NCI-H1930 (cell line): ENCODE measurements around the gene KIDINS220.

Experiments used
- DNase-seq, 2 experiments: peaks; one replicate each; lab custom pipeline; 2025; lab: John Stamatoyannopoulos, UW

Gene KIDINS220

DNA sequence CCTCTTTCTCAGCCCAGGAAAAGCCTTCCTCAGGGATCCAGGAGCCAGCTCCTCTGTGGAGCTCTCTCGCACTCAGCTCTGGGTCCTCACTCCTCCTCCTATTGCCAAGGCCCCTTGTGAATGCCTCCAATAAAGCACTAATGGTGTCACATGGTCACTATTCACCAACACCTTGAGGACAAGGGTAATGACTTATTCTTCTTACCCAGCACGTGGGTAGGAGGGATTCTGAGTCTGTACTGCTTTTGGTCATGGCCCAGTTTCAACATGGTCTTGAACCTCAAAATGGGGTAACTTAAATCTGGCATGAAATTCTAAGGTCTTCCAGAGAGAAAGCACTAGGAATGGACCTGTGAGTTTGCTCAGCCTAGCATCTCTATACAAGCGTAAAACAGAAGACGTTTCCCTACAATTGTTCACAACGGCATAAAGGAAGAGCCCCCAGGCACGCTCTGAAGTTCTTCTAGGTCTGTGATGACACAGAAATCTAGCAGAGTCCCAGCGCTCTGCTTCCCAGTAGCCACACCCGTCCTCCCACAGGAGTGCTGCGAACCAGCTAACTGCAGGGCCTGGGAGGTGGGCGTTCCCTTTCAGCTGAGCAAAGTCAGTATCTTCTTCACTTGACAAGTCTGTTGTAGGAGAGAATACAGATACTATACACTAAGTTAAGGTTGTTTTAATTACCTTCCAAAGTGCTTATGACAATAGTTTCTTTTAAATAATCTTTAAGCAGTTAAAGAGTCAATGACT lies 14.6 kb upstream of the KIDINS220 start:
- DNase-seq = no peak

GRCh38 chr2:8850845-8851487 lies 13.6 kb upstream of the KIDINS220 start:
- DNase-seq = no peak

GRCh38 chr2:8849327-8849726 lies 11.9 kb upstream of the KIDINS220 start:
- DNase-seq = no peak

GRCh38 chr2:8848328-8849100 lies 11.1 kb upstream of the KIDINS220 start:
- no peak for DNase-seq

DNA sequence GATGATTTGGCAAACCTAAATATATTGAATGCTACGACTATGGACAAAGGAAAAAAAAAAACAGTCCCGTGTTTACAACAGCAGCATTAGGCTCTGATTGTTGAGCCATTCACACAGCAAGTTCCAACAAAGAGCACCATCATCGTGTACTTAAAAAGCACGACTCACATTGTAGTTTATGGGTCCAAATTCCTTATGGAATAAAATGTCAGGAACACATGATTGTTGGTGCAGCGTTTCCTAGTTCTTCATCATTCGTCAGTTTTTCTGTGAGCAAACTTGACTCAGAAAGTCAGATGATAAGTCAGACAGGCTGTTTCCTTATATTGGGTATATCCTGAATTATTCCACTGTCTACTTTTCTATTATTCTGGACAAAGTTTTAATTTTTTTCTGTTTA lies 10.0 kb upstream of the KIDINS220 start:
- no peak for DNase-seq

DNA sequence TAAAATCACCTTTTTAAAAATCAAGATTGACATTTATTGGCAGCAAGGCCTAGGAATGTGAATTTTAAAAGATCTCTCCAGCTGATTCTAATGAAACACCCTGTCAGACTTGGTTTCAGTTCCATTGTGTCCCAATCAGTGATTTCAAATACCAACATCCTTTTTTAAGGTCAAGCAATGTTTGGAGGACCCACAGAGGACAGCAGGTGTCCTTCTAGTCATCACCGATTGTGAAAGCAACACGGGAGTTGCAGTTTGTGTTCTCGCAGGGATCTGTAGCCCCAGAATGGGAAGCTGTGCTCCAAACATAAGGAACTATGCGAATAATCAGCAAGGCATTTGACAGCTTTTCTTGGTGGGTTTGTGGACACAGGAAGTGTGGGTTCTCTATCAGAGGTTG lies 4.5 kb upstream of the KIDINS220 start:
- no peak for DNase-seq

DNA sequence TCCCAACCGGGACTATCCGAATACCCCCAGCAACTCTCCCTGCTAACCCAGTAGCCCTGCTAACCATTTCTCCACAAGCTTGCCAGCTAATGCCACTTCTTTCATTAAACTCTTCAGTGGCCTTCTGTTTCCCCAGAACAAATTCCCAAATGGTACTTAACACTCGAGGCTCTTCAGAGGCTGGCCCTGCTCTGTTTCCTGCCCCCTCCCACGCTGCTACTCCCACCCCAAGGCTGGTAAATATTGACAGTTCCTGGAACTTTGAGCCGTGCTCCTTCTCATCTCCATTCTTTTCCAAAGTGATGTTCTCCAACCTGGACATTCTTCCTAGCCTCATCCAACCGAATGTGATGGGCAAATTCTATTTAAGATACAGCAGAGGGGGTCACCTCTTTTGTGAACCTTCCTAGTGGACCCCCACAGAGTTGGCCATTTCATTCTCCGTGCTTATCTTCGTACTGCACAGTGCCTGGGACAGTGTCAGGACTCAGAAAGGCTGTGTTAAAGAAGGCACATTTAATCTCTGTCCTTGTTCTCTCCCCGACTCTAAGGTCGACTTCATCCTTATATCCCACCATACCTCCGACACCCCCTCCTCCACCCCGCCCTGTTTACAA lies 3.2 kb upstream of the KIDINS220 start:
- no peak for DNase-seq

DNA sequence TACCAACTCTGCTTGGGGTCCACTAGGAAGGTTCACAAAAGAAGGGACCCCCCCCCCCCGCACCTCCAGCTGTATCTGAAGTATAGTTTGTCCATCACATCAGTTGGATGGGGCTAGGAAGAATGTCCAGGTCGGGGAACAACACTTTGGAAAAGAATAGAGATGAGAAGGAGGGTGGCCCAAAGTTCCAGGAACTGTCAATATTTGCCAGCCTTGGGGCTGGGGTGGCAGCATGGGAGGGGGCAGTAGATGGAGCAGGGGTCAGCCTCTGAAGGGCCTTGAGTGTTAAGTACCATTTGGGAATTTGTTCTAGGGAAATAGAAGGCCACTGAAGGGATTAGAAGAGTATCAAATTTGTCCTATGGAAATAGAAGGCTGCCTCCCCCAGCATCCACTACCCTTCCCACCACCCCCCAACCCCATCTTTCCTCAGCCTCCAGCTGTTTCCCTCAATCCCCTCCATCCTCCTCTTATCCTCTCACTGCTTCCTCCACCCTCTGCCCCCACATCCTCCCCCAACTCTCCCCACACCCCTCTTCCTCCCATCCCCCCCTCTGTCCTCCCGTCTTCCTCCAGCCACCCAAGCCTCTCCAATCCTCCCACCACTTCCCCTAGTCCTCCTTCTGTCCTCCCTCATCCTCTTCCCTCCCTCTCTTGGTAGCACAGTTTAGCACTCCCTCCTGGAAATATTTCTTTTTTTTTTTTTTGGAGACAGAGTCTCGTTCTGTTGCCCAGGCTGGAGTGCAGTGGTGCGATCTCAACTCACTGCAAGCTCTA lies 2.0 kb upstream of the KIDINS220 start:
- DNase-seq = no peak

- DNase-seq = no peak
Observed at GRCh38 chr2:8837795-8838140, 355 bp upstream of the KIDINS220 start.

DNA sequence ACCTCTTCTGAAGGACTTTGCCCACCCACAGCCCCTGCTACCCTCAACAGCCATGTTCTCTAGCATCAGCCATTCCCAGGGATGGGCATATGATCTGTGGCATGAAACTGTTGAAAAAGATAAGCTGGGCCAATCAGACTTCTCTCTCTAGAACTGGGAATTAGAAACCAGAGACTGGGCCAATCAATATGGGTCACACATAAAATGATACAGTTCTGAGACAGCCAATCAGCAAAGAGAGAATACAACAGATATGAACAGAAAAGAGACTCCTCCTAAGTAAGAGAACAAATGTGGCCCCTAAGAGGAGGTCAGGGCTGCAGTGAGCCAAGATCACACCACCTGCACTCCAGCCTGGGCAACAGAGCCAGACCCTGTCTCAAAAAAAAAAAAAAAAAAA lies 2.1 kb downstream of the KIDINS220 start:
- DNase-seq = no peak

GRCh38 chr2:8833853-8834252 lies 3.6 kb downstream of the KIDINS220 start:
- no peak for DNase-seq

GRCh38 chr2:8831516-8831915 lies 5.9 kb downstream of the KIDINS220 start:
- DNase-seq = no peak

DNA sequence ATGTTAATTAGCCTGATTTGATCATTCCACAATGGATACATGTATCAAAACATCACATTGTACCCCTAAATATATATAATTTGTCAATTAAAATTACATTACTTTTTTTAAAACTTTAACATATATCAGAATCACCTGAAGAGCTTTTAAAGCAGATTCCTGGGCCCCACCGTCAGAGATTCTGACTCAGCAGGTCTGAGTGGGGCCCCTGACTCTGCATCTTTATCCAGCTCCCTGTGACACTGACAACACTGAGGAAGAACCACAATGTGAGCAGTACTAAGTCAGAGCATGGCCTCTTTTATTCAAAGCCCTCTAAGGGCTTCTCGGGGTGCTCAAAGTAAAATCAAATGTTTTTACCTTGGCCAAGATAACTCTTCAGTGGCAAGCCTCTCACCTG lies 9.7 kb downstream of the KIDINS220 start:
- DNase-seq = no peak

GRCh38 chr2:8822218-8822617 lies 15.2 kb downstream of the KIDINS220 start:
- DNase-seq = no peak

- no peak for DNase-seq
Observed at GRCh38 chr2:8821276-8822217, 15.9 kb downstream of the KIDINS220 start.

DNA sequence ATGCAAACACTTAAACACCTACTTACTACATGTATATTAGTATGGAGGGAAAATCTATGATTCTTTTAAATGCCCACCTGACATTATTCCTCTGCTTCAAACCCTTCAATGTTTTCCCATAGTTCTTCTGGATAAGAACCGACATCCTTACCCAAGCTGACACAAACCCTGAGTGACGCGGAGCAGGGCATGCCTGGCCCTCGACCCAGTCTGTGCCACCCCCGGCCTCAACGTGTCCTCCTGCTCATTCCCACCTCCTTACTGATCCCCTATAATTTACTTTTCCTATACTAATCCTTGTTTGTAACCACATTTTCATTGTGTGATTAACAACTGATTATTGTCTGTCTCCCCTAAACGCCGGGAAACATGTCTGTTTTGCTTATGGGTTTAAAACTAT lies 17.5 kb downstream of the KIDINS220 start:
- no peak for DNase-seq

GRCh38 chr2:8819194-8819593 lies 18.2 kb downstream of the KIDINS220 start:
- no peak for DNase-seq

DNA sequence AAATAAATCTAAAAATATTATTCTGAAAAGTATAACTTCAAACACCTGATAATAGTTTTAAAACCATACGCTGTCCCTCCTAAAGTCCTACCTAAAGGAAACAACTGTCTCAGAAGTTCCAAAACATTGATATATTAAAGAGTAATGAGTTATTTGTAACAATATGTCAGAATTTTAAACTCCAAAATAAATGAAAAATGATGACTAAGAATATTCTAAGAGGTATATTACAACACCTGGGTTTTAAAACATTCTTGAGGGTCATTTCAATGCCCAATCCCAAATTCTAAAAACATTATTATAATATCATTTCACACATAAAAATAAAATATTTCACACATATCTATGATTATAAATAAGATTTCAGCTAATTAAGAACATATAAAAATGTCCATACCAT lies 20.2 kb downstream of the KIDINS220 start:
- DNase-seq = no peak

GRCh38 chr2:8806885-8807704 lies 30.3 kb downstream of the KIDINS220 start:
- no peak for DNase-seq
